ENCODE results near the gene BMPR1B.

The BMPR1B gene

DNA sequence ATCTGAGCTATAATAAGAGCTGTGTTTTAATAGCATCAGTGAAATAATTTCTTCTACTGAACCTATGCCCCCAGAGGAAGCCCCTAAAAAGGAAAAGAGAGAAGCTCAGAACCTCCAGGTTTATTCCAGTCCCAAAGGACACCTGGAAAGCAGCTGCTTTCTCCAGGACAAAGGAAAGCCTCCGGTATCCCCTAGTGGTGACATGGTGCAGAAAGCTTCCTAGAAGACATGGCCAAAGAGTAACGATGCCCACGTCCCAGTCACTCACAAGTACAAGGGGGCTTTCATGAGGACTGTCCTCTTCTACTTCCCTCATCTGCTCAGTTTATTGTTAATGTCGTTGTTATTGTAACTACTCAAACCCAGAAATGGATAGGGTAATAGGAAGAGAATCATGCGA is 447.1 kb downstream of the BMPR1B start:
- TF ChIP-seq, protein P1, sequence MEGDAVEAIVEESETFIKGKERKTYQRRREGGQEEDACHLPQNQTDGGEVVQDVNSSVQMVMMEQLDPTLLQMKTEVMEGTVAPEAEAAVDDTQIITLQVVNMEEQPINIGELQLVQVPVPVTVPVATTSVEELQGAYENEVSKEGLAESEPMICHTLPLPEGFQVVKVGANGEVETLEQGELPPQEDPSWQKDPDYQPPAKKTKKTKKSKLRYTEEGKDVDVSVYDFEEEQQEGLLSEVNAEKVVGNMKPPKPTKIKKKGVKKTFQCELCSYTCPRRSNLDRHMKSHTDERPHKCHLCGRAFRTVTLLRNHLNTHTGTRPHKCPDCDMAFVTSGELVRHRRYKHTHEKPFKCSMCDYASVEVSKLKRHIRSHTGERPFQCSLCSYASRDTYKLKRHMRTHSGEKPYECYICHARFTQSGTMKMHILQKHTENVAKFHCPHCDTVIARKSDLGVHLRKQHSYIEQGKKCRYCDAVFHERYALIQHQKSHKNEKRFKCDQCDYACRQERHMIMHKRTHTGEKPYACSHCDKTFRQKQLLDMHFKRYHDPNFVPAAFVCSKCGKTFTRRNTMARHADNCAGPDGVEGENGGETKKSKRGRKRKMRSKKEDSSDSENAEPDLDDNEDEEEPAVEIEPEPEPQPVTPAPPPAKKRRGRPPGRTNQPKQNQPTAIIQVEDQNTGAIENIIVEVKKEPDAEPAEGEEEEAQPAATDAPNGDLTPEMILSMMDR (IDR thresholded peaks at IDR 0.05), result no peak; the same call in 1 of the 2 replicates

Measured in LNCAP (cell line).